ENCODE measurements around the gene NPEPL1. TPM values are rescaled to one million over a fixed set of nuclear protein-coding genes. Genes with fewer than 3 reads are reported as not detected.

The NPEPL1 gene
- total RNA-seq, 4 donors from 2014 or later: 41.6 to 56.0 (median 47.2) TPM

DNA sequence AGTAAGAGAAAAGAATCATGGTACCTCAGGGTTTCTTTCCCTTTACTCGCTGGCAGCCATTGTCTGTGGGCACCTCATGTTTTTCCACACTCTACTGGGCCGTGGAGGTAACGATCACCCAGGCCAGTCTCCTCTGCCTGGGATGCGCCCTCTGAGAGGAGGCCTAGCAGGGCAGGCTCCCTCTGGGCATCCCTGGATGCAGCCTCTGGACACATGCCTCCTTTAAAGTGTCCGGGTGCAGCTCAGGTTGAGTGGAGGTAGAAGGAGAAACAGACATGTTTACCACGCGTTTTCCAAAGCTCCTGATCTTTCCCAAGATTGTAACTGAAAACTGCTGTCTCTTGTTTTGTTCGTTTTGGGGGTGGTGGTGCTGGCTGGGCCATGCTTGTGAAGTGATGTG, 13.8 kb upstream of the NPEPL1 start:
- H3K4me3 ChIP-seq (replicated peaks in 1 of 3): no peak overlapping the region
- H3K27me3 ChIP-seq: no peaks in the 10 kb centered on the region
- H3K36me3 ChIP-seq: peaks cover 30 to 36% of the 10 kb centered on the region in 2 donors
- H3K4me1 ChIP-seq: no peaks in the 10 kb centered on the region
- H3K27ac ChIP-seq: no peak overlapping the region
- TF ChIP-seq, protein P1, sequence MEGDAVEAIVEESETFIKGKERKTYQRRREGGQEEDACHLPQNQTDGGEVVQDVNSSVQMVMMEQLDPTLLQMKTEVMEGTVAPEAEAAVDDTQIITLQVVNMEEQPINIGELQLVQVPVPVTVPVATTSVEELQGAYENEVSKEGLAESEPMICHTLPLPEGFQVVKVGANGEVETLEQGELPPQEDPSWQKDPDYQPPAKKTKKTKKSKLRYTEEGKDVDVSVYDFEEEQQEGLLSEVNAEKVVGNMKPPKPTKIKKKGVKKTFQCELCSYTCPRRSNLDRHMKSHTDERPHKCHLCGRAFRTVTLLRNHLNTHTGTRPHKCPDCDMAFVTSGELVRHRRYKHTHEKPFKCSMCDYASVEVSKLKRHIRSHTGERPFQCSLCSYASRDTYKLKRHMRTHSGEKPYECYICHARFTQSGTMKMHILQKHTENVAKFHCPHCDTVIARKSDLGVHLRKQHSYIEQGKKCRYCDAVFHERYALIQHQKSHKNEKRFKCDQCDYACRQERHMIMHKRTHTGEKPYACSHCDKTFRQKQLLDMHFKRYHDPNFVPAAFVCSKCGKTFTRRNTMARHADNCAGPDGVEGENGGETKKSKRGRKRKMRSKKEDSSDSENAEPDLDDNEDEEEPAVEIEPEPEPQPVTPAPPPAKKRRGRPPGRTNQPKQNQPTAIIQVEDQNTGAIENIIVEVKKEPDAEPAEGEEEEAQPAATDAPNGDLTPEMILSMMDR (IDR thresholded peaks at IDR 0.05): no peak
- no peak for TF ChIP-seq POLR2A (IDR thresholded peaks at IDR 0.05)
- intact Hi-C loops (cut with DNase I): no loop called here
- no peak for DNase-seq
- no peaks in the 10 kb centered on the region for H3K9me3 ChIP-seq
- 82% methylated on average over 8 of the region's 8 CpGs for WGBS, 2 donors

DNA sequence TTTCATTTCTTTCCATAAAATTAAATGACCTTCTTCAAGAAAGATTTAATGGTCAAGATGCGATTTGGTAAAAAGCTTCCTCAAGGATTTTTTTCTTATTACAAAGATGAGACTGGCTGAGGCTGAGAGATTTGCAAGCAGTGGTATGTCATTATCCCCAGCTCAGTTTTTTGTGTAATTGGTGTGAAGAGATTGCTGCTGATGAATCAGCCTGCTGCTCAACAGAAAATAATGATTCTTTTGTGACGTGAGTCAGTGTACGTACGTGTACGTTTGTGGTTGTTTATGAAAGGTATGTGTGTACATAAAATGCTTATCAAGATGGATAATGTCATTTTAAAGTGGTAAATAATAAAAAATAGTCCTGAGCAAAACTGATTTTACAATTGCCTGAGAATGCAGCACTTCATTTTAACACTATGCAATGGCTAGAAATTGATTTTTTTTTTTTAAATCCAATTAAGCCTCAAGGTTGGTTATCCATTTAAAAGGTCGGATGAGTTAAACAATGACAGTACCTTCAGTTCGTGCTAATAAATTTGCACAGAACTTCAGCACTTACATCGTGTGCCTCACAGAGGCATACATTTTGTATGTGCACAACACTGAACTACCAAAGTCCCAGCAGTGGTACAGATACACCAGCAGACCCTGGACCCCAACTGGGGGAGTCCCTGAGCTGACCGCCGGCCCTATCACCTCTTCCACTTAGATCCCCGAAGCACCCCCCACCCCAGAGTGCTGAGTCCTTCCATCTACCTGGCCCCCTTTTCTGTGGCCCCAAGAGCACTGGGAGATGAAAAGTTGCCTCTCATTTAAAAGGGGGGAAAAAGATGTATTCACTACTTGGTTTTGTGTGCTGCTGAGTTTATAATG, 9.7 kb upstream of the NPEPL1 start:
- 93 to 94% methylated on average over 11 of the region's 11 CpGs for WGBS, 2 donors
- TF ChIP-seq POLR2A (IDR thresholded peaks at IDR 0.05): no peak
- TF ChIP-seq, protein P1 (IDR thresholded peaks at IDR 0.05): no peak
- DNase-seq: no peak
- Histone ChIP-seq H3K4me1 (no peaks in the 10 kb centered on the region), H3K27ac (no peak overlapping the region), H3K36me3 (peaks cover 4 to 6% of the 10 kb centered on the region in 2 donors), H3K27me3 (no peaks in the 10 kb centered on the region), H3K9me3 (no peaks in the 10 kb centered on the region), H3K4me3 (replicated peaks in 1 of 3) (no peak overlapping the region)
- intact Hi-C loops (cut with DNase I): no loop called here

DNA sequence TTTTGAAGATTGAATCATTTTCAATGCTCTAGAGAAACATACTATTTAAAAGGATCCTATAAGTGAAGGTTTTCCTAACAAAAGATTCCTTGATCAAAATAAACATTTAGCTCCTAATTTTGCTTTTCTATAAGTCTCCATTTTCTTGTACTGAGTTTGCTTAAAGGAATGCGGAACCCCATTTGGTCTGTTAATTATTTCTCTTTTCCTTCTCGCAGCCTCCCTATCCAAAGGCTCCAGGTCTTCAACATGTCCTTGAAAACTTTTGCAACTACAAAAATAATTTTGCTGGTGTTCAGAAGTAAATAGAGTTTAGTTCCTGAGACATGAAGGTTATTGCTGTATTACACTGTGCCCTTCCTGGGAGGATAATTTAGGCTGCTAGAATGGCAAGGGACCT, 8.3 kb upstream of the NPEPL1 start:
- peaks cover 0 to 6% of the 10 kb centered on the region in 2 donors for H3K36me3 ChIP-seq

DNA sequence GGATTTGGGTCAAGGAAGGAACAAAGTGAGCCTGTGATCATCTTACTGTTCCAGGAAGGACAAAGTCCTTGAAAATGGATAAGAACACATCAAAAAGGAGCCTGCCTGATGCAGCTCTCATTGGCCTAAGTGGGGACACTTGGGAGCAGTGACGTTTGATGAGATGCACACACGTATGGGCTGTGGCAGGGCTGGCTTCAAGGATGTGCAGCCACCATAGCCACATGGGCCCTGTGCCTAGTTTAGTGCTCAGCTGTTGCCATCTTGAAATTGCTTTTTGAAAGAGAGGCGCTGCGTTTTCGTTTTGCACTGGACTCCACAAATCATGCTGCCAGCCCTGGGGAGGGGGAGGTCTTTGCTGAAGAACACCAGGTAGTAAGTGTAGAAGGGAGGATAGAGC, 6.6 kb upstream of the NPEPL1 start:
- WGBS, 2 donors: 87 to 94% methylated on average over 5 of the region's 5 CpGs
- no peak for DNase-seq
- Histone ChIP-seq H3K36me3 (no peaks in the 10 kb centered on the region), H3K4me1 (peaks cover 0 to 13% of the 10 kb centered on the region in 2 donors), H3K27me3 (no peaks in the 10 kb centered on the region), H3K27ac (no peak overlapping the region), H3K4me3 (replicated peaks in 1 of 3) (no peak overlapping the region), H3K9me3 (no peaks in the 10 kb centered on the region)
- no peak for TF ChIP-seq POLR2A (IDR thresholded peaks at IDR 0.05)
- TF ChIP-seq, protein P1 (IDR thresholded peaks at IDR 0.05): no peak
- intact Hi-C loops (cut with DNase I): no loop called here

More for the DNA sequence above, 8.3 kb upstream of the NPEPL1 start:
- WGBS, 2 donors: 96% methylated on average over 2 of the region's 2 CpGs
- Histone ChIP-seq H3K27me3 (no peaks in the 10 kb centered on the region), H3K4me3 (replicated peaks in 1 of 3) (no peak overlapping the region), H3K9me3 (no peaks in the 10 kb centered on the region), H3K27ac (no peak overlapping the region), H3K4me1 (no peaks in the 10 kb centered on the region)
- TF ChIP-seq POLR2A (IDR thresholded peaks at IDR 0.05): no peak
- TF ChIP-seq, protein P1 (IDR thresholded peaks at IDR 0.05): no peak
- intact Hi-C loops (cut with DNase I): no loop called here
- DNase-seq: no peak

DNA sequence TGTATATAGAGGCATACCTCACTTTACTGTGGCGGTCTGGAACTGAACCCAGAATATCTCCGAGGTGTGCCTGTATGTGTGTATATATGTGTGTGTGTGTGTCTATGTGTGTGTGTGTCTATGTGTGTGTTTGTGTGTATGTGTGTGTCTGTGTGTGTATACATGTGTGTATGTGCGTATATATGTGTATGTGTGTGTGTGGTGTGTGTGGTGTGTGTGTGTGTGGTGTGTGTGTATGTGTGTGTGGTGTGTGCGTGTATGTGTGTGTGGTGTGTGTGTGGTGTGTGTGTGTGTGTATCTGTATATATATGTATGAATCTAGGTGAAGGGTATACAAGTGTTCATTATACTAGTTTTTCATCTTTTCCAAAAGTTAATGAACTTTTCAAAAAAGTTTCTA, 4.2 kb upstream of the NPEPL1 start:
- DNase-seq: no peak
- H3K4me3 ChIP-seq (replicated peaks in 1 of 3): no peak overlapping the region
- no peaks in the 10 kb centered on the region for H3K27me3 ChIP-seq
- peaks cover 2 to 24% of the 10 kb centered on the region in 2 donors for H3K4me1 ChIP-seq
- no peaks in the 10 kb centered on the region for H3K36me3 ChIP-seq
- no peak overlapping the region for H3K27ac ChIP-seq
- no peaks in the 10 kb centered on the region for H3K9me3 ChIP-seq
- WGBS, 2 donors: 93 to 95% methylated on average over 4 of the region's 4 CpGs
- intact Hi-C loops (cut with DNase I): no loop called here
- no peak for TF ChIP-seq POLR2A (IDR thresholded peaks at IDR 0.05)
- TF ChIP-seq, protein P1 (IDR thresholded peaks at IDR 0.05): no peak
